ENCODE results near the gene BCL3. TPM values are rescaled to one million over a fixed set of nuclear protein-coding genes. Genes with fewer than 3 reads are reported as not detected.
A peak's percentile ranks its signal among the peaks of the same experiment; 100 is the strongest.

BCL3 gene
- total and polyA plus RNA-seq, 4 experiments from 2014 or later, result 3.9 to 15.0 (median 11.4) TPM

DNA sequence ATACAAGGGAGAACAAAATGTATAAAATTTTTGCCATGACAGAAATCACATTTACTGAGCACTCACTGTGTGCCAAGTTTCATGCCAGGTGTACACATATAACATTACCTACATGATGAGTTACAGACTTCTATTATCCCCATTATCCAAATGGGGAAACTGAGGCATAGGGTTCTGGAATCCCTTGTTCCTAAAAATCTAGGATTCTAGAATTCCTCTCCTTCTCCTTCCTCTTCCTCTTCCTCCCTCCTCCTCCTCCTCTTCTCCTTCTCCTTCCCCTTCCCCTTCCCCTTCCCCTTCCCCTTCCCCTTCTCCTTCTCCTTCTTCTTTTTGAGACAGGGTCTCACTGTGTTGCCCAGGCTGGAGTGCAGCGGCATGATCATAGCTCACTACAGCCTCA, 14.2 kb upstream of the BCL3 start:
- Mint-ChIP-seq H3K27ac (no peak overlapping the region), H3K27me3 (no peaks in the 10 kb centered on the region), H3K9me3 (no peaks in the 10 kb centered on the region), H3K36me3 (no peaks in the 10 kb centered on the region), H3K4me1 (peaks cover 0 to 2% (median under 1%) of the 10 kb centered on the region in 4 donors), H3K4me3 (no peak overlapping the region)
- no peak for DNase-seq
- H3K4me1 ChIP-seq (ENCODE audit: insufficient read depth, low read length), result no peaks in the 10 kb centered on the region
- no peaks in the 10 kb centered on the region for H3K27me3 ChIP-seq (ENCODE audit: insufficient read depth, low read length)
- H3K4me3 ChIP-seq (ENCODE audit: low read length in 2 of 2), result no peak overlapping the region
- H3K27ac ChIP-seq (ENCODE audit: low read depth, low read length), result no peak overlapping the region
- H3K36me3 ChIP-seq (ENCODE audit: insufficient read depth, low read length), result no peaks in the 10 kb centered on the region
- intact Hi-C loops (cut with micrococcal nuclease), result no loop called here
- ChIA-PET CTCF (ENCODE audit: partially characterized antibody) (interaction anchor here (2.1 to 15.5 kb wide), 2 partner anchors 11 to 35 kb away, joined by 15 to 545 read pairs; no protein-coding TSS in a partner anchor), POLR2A (ENCODE audit: partially characterized antibody) (no interaction called here)
- H3K9me3 ChIP-seq (ENCODE audit: control insufficient read depth in 1 of 2, low read length in 2 of 2), result no peaks in the 10 kb centered on the region

DNA sequence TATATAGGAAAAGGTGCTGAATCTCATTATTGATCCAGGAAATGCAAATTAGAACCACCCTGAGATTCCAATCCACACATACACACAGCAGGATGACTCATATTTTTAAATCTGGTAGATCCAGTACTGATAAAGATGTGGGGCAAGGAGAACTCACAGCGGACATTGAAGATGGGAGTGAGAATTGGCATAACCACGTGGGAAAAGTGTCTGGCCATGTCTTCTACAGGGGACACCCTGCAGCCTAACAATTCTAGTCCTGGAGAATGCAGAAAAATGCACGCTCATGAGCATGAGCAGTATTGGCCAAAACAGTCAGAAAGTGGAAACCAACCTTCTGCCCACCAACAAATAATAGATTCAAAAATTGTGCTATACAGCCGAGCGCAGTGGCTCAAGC, 13.5 kb upstream of the BCL3 start:
- Histone ChIP-seq H3K27me3 (ENCODE audit: insufficient read depth, low read length) (no peaks in the 10 kb centered on the region), H3K27ac (ENCODE audit: low read depth, low read length) (no peak overlapping the region), H3K4me1 (ENCODE audit: insufficient read depth, low read length) (no peaks in the 10 kb centered on the region), H3K9me3 (ENCODE audit: control insufficient read depth in 1 of 2, low read length in 2 of 2) (no peaks in the 10 kb centered on the region), H3K4me3 (ENCODE audit: low read length in 2 of 2) (no peak overlapping the region), H3K36me3 (ENCODE audit: insufficient read depth, low read length) (no peaks in the 10 kb centered on the region)
- Mint-ChIP-seq H3K4me1 (peaks cover 0 to 2% (median under 1%) of the 10 kb centered on the region in 4 donors), H3K27me3 (no peaks in the 10 kb centered on the region), H3K9me3 (no peaks in the 10 kb centered on the region), H3K36me3 (no peaks in the 10 kb centered on the region), H3K27ac (no peak overlapping the region), H3K4me3 (no peak overlapping the region)
- DNase-seq, result no peak
- CTCF ChIA-PET (ENCODE audit: partially characterized antibody), result no interaction called here
- intact Hi-C loops (cut with micrococcal nuclease), result no loop called here
- POLR2A ChIA-PET (ENCODE audit: partially characterized antibody), result no interaction called here

DNA sequence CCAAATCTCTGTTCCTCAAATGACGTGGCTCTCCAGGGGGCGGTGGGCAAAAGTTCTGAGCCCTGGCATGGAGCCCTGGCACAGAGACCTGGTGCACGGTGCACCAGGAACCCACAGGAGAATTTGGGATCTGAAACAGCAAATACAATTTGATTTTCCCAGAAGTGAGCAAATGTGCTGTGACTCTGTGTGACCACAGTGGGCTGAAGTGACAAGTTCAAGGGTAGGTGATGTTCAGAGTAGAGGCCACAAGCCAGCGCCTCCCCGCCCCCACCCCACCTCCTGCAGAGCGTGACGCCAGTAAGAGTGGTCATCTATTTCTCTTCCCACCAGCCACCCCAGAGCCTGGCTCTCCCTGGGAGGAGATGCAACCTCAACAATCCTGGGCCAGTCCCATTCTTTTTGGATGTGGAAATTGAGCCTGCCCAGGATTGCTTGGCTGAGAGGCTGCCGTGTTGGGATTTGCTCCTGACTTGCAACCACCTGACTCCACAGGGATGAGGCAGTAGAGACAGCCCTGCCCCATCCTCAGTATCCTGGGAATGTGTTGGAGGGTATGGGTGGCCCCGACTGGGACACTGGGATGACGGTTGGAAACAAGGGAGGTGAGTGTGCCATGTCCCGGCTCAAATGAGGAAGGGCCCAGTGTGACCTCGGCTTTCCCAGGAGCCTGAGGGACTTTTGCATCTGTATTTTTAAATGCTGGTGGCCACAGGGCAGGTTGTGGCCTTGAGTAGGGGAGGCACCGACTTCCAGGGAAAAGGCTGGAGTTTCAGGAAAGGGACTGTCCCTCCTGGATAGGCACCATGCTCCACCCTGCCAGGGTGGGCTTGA, 11.1 kb upstream of the BCL3 start:
- peaks cover 0 to 7% (median 4%) of the 10 kb centered on the region in 4 donors for H3K4me1 Mint-ChIP-seq
- CTCF ChIA-PET (ENCODE audit: partially characterized antibody), result interaction anchor here (0.7 kb wide), 1 partner anchor 13 kb away, joined by 3 read pairs; no protein-coding TSS in a partner anchor
- no peaks in the 10 kb centered on the region for H3K9me3 Mint-ChIP-seq
- POLR2A ChIA-PET (ENCODE audit: partially characterized antibody), result no interaction called here
- peak overlapping the region in 1 of 7 donors; percentile 25 for H3K27ac Mint-ChIP-seq
- no peak for DNase-seq
- H3K4me3 Mint-ChIP-seq, result no peak overlapping the region
- Histone ChIP-seq H3K27me3 (ENCODE audit: insufficient read depth, low read length) (no peaks in the 10 kb centered on the region), H3K36me3 (ENCODE audit: insufficient read depth, low read length) (no peaks in the 10 kb centered on the region), H3K4me1 (ENCODE audit: insufficient read depth, low read length) (no peaks in the 10 kb centered on the region), H3K27ac (ENCODE audit: low read depth, low read length) (no peak overlapping the region), H3K9me3 (ENCODE audit: control insufficient read depth in 1 of 2, low read length in 2 of 2) (no peaks in the 10 kb centered on the region), H3K4me3 (ENCODE audit: low read length in 2 of 2) (no peak overlapping the region)
- intact Hi-C loops (cut with micrococcal nuclease), result no loop called here
- no peaks in the 10 kb centered on the region for H3K36me3 Mint-ChIP-seq
- no peaks in the 10 kb centered on the region for H3K27me3 Mint-ChIP-seq

DNA sequence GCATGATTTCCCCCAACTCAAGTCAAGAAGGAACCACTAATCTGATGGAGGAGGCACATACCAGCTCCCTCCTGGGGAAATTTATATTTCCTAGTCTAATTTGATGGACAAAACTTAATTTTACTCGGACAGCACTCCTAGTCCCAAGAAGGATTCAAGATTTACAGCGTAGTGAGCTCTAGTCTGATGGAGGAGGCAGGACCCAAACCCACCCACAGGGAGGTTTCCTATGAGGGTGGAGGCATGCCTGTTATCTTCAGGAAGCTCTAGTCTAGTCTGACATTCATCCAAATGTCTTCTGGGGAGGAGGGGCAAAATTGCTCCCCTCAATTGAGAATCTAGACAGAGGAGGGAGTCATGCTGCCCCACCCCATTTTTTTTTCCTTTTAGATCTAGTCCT, 10.4 kb upstream of the BCL3 start:
- H3K4me1 Mint-ChIP-seq, result peaks cover 2 to 14% (median 6%) of the 10 kb centered on the region in 4 donors
- Histone ChIP-seq H3K4me3 (ENCODE audit: low read length in 2 of 2) (no peak overlapping the region), H3K27ac (ENCODE audit: low read depth, low read length) (no peak overlapping the region), H3K36me3 (ENCODE audit: insufficient read depth, low read length) (no peaks in the 10 kb centered on the region), H3K9me3 (ENCODE audit: control insufficient read depth in 1 of 2, low read length in 2 of 2) (no peaks in the 10 kb centered on the region), H3K4me1 (ENCODE audit: insufficient read depth, low read length) (no peaks in the 10 kb centered on the region), H3K27me3 (ENCODE audit: insufficient read depth, low read length) (no peaks in the 10 kb centered on the region)
- intact Hi-C loops (cut with micrococcal nuclease), result no loop called here
- POLR2A ChIA-PET (ENCODE audit: partially characterized antibody), result no interaction called here
- H3K27me3 Mint-ChIP-seq, result no peaks in the 10 kb centered on the region
- H3K27ac Mint-ChIP-seq, result peak overlapping the region in 1 of 7 donors; percentile 22
- CTCF ChIA-PET (ENCODE audit: partially characterized antibody), result interaction anchor here (0.7 kb wide), 1 partner anchor 14 kb away, joined by 3 read pairs; no protein-coding TSS in a partner anchor
- DNase-seq, result no peak
- H3K36me3 Mint-ChIP-seq, result no peaks in the 10 kb centered on the region
- no peaks in the 10 kb centered on the region for H3K9me3 Mint-ChIP-seq
- H3K4me3 Mint-ChIP-seq, result no peak overlapping the region

DNA sequence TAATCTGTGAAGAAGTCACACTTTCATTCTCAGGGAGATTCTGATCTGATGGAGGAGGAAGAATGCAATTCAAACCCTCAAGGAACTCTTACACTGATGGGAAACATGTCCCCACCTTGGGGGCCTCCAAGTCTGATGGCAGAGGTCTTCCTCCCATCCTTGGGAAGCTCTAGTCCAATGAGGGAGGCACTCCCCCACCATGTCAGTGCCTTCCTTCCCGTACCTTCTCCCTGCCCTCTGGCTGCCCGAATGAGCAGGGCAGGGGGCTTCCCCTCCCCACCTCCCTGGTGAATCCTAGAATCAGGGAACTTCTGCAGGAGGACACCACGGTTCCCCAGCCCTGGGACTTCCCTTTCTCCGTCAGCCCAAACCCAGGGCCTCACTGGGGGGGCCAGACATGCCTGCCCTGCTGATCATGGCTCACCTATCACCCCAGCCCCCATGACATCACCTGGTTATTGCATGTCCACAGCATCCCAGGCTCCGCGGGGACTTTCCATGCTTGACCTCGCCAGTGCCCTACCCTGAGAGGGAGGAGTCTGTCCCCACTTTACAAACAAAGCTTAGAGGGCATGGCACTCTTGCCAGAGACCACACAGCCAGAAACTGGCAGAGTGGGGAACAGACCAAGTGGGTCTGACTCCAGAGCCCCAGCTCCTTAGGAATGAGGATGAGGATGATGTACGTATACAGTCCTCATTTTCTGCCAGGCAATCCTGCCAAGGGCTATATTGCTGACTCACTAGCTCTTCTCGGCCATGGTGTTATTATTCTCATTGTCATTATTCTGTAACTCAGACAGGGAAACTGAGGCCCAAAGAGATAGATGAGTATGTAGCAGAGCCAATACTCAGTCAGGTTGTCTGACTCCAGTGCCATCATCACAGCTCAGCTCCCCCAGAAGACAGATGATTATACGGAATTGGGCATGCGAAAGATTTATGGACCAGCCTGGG, 9.6 kb upstream of the BCL3 start:
- Mint-ChIP-seq H3K4me3 (no peak overlapping the region), H3K4me1 (peaks cover 2 to 15% (median 6%) of the 10 kb centered on the region in 4 donors), H3K27ac (peak overlapping the region in 1 of 7 donors; percentile 22), H3K27me3 (no peaks in the 10 kb centered on the region), H3K36me3 (no peaks in the 10 kb centered on the region), H3K9me3 (no peaks in the 10 kb centered on the region)
- Histone ChIP-seq H3K9me3 (ENCODE audit: control insufficient read depth in 1 of 2, low read length in 2 of 2) (no peaks in the 10 kb centered on the region), H3K27ac (ENCODE audit: low read depth, low read length) (no peak overlapping the region), H3K4me1 (ENCODE audit: insufficient read depth, low read length) (no peaks in the 10 kb centered on the region), H3K36me3 (ENCODE audit: insufficient read depth, low read length) (no peaks in the 10 kb centered on the region), H3K27me3 (ENCODE audit: insufficient read depth, low read length) (no peaks in the 10 kb centered on the region), H3K4me3 (ENCODE audit: low read length in 2 of 2) (no peak overlapping the region)
- ChIA-PET POLR2A (ENCODE audit: partially characterized antibody) (interaction anchor here (1.1 kb wide), 1 partner anchor 14 kb away, joined by 3 read pairs; no protein-coding TSS in a partner anchor), CTCF (ENCODE audit: partially characterized antibody) (interaction anchor here (1.0 to 1.4 kb wide), 2 partner anchors 15 to 44 kb away, joined by 3 to 4 read pairs; no protein-coding TSS in a partner anchor)
- intact Hi-C loops (cut with micrococcal nuclease), result no loop called here
- no peak for DNase-seq

DNA sequence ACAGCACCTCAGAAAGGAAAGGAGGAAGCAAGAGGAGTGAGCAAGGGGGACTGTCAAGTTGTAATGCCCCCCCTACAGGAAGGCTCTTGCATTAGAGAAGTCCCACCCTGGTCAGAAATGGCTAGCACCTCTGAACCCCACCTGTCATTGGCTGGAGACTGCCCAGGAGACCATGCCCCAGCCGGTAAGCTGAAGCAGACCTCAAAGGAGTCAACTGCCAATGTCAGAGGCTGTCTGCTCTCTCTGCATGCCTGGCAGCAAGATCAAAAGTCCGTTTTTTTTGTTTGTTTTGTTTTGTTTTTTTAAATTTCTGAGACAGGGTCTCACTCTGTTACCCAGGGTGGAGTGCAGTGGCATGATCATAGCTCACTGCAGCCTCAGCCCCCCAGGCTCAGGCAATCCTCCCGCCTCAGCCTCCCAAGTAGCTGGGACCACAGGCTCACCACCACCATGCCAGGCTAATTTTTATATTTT, 8.1 kb upstream of the BCL3 start:
- H3K4me3 Mint-ChIP-seq, result no peak overlapping the region
- POLR2A ChIA-PET (ENCODE audit: partially characterized antibody), result interaction anchor here (1.1 kb wide), 1 partner anchor 13 kb away, joined by 3 read pairs; no protein-coding TSS in a partner anchor
- H3K4me1 ChIP-seq (ENCODE audit: insufficient read depth, low read length), result no peaks in the 10 kb centered on the region

More for the DNA sequence above, 8.1 kb upstream of the BCL3 start:
- Histone ChIP-seq H3K36me3 (ENCODE audit: insufficient read depth, low read length) (no peaks in the 10 kb centered on the region), H3K9me3 (ENCODE audit: control insufficient read depth in 1 of 2, low read length in 2 of 2) (no peaks in the 10 kb centered on the region), H3K4me3 (ENCODE audit: low read length in 2 of 2) (no peak overlapping the region), H3K27ac (ENCODE audit: low read depth, low read length) (no peak overlapping the region), H3K27me3 (ENCODE audit: insufficient read depth, low read length) (no peaks in the 10 kb centered on the region)
- Mint-ChIP-seq H3K36me3 (no peaks in the 10 kb centered on the region), H3K4me1 (peaks cover 2 to 15% (median 5%) of the 10 kb centered on the region in 4 donors), H3K27me3 (no peaks in the 10 kb centered on the region), H3K9me3 (no peaks in the 10 kb centered on the region), H3K27ac (peak overlapping the region in 1 of 7 donors; percentile 72)
- intact Hi-C loops (cut with micrococcal nuclease), result no loop called here
- DNase-seq, result no peak
- CTCF ChIA-PET (ENCODE audit: partially characterized antibody), result interaction anchor here (1.0 to 5.5 kb wide), 2 partner anchors 16 to 43 kb away, joined by 3 to 20 read pairs; no protein-coding TSS in a partner anchor

All from CD4-positive, alpha-beta memory T cell (primary cell).